Measurements from ENCODE around the gene NTM.
A peak's percentile ranks its signal among the peaks of the same experiment; 100 is the strongest.

The NTM gene

DNA sequence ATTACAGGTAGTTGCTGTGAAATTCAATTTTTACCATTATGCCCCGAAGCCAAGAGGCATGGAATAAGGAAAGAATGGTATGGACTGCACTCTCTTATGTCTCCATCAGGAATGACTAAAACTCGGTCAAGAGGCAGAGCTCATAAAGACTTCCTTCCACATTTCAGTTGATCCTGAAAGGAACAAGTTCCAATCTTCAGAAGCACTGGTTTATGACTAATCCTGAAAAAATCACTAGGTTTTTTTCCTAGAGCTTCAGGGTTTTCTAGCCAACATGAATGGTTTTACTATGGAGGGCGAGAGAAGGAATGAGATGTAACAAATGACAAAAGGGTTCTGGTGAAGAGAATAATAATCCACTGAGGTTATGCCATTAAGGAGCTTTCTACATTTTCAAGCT, 832.2 kb downstream of the NTM start:
- DNase-seq: no peak

DNA sequence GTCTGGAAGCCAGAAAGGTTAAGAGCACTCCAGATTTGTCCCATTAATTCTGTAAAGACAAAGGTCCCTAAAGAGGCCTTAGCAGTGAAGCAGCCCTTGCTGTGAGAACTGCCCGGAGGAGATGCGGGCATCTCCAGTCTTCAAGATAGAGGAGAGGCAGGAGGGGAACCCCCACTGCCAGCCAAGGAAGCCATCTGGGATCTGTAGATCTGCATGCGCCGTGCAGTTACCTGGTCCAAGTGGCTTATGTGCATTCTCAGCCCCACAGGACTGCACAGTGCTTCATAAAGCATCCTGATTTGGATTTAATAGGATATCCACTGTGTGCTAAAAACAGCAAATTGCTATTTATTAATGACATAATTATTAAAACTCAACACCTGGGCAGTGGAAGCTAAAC, 834.6 kb downstream of the NTM start:
- no peak for DNase-seq

DNA sequence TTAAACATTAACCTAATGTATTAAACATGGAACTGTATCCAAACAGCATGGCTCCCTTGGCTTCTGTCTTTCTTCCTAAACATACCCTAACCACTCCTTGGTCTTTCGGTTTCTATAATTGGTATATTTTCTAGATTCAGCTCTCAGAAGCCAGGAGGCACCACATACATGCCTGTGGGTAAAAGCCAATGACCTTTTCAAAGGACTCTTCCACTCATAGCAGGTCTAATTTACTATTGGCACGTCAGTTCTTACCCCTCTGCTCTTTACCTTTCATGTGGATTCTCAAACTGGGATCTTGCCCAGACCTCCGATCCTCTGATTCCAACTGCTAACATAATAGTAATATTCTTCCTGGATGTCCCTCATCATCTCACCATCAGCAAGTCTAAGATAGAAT, 835.1 kb downstream of the NTM start:
- no peak for DNase-seq

DNA sequence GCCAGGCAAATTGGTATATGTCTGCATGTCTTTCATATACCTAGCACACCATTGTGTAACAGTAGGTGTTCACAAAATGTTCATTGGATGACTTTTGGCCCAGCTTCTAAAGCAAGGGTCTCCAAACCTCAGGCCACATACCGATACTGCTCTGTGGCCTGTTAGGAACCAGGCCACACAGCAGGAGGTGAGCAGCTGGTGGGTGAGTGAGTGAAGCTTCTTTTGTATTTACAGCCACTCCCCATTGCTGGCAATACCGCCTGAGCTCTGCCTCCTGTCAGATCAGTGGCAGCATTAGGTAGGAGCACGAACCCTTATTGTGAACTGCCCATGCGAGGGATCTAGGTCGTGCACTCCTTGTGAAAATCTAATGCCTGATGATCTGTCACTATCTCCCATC, 836.6 kb downstream of the NTM start:
- no peak for DNase-seq

DNA sequence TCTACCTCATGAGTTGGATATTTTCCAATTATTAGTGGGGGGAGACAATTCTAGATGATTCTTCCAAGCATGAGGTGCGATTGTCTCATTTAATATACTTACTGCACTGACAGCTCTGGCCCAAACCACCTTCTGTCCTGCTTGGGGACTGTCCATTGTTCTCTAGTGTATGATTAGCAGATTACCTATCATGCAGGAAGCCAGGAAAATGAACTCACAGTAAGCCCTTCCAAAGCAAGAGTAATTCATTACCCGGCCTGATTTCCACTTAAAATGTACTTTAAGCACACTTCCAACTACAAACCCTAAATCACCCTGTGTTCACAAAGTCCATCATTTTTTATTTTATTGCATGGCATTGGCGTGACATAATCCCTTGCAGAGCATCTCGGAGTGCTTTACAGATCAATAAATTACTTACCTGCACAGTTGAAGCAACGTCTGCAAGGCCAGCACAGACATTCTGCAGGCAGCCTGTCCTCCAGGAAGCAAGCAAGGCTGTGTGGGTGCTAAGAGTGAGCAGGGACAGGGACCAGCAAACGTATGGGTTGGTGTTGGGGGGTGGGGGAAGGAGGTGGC, 838.2 kb downstream of the NTM start:
- DNase-seq: no peak

DNA sequence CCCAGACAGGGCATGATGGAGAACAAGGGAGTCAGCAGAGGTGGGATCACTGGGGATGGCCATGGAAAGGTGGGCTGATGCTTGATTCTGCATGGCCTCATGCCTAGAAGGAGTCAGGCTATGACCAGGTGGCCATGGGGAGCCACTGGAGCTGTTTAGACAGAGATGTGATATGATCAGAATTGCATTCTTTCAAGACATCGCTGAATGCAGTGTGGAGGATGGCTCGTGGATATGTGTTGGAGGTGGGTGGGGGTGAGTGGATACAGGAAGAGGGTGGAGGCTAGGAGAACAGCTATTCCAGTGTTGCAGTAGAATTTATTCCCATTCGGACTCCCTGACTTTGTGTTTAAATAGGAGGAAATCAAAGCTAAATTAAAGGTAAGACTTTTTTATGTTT, 841.1 kb downstream of the NTM start:
- no peak for DNase-seq

DNA sequence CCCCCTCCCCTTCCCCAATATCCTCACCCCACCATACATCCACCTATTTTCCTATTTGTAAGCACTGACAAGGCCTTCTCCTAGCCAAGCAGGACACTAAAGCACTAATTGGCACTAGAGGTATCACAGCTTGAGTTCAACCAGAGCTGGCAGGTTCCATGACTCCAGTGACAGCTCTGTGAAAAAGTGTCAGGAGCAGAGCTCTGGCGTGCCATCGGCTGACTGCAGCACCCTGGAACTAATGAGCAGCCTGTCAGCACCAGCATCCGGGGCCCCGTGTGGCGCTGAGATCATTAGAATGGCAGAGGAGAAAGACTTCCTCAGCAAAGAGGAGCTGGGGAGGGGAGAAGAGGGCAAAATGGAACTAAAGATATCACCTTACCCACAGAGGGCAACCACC, 847.4 kb downstream of the NTM start:
- no peak for DNase-seq

DNA sequence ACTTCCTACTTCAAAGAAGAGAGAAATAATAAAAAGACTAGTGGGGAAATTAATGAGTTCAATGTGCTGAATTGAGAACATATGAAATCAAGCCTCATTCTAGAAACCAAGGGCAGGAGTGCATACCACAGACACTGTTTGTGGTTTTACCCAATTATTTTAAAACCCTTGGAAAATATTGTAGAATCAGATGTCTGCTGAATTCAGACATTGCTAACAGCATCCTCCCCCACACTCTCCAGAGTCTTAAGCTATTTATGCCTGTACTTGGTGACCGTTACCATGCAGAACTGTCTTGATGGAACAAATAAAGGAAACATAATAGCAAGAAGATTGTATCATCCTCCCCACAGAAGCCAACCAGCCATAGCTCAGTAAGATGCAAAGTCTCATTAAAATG, 850.1 kb downstream of the NTM start:
- DNase-seq: no peak

DNA sequence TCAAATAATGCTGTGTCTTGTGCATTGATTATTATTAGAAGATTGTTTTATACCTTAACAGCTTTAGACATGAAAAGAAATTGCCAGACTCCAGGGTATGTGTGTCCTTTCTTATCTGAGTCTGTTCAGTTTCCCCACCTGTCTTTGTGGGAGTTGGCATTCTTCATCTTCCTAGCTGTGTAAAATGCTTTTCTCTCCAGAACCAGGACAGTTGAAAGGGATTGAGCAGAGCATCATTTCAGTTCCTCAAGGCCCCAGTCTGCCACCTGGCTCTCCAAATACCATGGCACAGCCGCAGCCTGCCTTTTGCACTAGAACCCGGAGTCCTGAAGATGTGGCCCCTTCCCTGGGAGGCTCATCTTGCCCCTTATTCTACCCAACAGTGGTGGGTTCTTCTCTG, 851.9 kb downstream of the NTM start:
- no peak for DNase-seq

DNA sequence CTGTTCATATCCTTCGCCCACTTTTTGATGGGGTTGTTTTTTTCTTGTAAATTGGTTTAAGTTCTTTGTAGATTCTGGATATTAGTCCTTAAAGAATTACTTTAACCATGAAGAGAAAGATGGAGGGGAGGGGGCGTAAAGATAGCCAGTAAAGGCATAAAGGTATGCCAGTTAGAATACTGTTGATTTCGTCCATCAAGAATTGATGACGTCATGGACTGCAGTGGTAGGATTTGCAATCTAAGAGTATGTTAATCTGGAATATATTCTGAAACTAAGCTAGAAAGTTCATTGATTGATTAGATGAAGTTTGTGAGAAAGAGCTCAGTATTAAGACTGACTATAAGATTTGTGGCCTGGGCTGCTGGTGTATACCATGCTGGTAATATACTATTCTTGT, 856.1 kb downstream of the NTM start:
- no peak for DNase-seq

DNA sequence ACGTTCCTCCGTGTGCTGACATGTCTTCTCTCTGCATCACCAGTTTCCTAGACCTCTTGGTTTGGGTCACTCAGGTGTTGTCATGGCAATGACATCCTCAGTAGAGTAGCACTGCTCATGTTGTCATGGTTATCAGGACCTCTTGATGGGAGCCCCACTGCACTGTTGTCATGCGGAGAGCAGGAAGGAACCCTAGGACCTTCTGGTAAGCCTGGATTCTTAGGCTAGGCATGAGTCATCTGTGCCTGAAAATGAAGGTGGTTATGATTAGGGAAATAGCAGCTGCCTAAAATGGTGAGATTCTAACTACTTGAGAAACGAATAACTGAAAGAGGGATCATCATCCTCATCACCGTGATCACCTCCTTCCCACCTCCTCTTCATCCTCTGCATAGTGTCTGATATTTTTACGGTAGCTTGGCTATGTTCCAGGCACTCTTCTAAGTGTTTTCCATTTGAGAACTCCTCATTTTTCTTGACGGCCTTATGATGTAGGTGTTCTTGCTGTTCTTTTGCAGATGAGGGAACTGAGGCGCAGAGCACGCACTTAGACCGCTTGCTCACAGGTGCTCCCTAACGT, 858.4 kb downstream of the NTM start:
- no peak for DNase-seq

DNA sequence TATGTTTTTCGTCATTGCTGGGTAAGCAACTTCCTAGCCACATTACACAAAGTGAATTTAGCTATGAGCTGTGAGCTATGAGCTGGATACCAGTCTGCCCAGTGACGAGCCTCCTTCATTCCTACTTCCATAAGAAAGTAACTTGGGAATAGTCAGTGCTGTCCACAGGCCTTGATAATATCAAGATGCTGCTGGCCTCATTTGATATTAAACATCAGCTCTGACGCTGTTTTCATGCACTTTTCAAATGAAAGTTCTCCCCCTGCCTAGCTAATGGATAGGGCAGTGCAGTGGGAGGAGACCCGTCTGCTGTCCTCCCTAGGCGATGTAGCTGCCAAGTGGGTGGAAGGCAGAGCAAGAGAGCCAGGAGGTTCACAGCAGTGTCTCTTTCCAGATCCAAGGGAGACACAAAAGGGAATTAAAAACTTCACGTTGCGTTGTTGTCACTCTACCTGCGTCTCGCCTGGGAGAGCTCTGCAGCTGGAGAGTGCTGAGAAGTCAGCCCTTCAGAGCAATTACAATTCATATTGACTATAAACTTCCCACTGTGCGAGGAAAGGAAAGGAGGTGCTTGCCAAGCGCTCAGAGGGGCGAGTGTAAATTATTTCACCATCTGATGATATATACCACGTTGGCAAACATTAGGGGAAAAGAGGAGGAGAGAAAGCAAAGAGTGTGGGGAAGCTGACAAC, 861.4 kb downstream of the NTM start:
- peak; percentile 88 for DNase-seq

DNA sequence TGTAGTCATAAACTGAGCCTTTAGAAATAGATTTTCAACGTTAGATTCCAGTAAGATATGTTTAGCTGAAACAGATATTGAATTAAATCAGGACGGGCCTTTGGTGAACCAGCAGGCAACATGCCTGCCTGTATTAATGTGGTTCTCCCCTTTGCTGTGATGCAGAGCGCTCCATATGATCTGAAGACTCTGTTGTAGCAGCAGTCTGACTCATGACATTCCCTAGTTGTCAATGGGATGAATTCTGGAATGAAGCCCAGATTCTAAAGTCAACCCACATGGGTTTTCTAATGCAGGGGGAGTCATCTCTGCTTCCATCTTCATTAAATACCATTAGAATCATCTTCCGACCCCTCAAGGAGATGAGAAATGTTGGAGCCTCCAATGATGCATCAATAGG, 864.5 kb downstream of the NTM start:
- DNase-seq: no peak

DNA sequence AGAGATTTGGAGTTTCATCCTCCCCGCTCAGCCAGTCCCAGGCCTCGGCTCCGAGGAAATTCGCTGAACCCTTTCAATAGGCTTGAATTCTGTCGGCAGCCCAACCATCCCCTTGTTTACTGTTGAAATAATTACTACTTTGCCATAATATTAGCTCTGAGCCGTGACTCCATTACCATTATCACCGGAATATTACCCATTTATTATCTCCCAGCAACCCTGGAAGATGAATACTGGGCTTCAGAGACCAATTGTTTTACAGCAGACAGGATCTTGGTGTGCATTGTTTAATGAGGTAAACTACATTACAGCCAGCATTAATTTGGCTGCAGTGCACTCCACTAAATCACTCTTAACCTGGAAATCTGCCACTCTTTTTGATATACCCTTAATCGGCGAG, 867.4 kb downstream of the NTM start:
- DNase-seq: no peak

DNA sequence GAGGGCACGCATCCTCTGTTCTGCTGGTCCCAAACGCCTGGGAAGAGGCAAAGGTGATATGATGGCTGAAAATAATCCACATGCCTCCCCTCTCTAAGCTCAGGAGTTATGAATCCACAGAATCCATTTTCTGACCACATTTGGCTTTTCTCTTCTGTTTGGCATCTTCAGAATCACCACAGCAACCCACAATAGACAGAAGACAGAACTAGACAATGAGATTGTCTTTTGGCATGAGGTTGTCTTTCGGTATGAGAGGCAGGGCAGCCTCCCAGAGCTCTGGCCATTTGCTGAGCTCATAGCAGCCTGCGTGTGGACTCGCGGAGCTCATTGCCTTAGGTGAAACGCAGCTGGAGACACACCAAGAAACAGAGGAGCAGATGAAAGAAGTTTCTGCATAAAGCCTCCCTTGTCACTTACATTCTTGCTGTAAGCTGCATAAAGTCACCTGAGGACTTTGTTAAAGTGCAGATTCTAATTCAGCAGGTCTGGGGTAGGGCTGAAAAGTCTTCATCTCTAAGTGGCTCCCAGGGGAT, 868.0 kb downstream of the NTM start:
- DNase-seq: no peak

DNA sequence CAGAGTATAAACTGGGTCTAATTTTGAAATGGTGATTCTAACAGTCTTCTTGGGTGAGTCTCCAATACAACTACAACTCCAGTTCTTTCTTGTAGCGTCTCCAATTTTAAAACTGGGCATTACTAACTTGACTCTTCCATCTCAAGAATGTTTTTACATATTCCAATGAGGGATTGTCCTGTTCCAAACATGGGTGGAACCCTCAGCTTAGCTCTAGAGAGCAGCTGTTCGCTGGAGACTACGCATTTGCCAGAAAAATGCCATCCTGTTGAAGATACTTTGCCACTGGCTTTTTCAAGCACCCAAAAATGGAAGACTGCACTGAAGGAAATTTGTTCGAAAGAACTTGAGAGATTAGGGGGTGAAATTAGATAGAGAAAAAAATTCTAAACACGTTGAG, 870.0 kb downstream of the NTM start:
- no peak for DNase-seq

DNA sequence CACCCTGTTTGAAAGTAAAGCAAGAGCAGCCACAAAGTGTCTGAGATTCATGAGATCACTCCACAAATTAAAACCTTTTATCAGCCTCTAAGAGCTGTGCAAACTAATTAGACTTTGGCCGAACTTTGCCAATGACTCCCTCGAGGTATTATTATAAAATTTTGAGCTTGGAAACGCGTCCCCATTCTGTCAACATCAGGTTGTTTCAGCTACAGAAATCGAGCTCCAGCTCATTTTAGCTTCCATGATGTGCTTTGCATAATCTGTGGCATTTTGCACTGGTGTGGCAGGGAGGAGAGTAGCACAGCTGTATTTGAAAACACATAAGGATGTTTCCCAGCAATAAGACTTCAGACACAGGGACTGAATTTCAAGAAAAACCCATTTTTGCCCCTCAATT, 872.2 kb downstream of the NTM start:
- DNase-seq: no peak

DNA sequence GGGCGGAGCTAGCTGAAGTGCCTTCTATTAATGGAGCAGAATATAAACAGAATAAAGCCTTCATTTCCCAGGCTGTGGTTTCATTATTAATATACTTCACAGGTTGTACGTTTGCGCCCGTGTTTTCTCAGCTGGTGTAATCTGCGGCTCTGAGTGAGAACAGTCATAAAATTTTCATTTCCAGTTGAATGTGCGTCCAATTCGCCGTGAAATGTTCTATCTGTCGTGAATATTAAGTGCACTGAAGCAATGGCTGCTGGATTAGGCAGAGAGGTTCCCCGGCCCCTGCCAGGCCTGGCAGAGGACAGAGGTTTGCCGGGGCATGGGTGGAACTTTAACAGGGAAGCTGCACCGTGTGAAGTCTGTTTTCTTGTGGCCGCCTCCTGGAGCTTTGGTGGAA, 874.4 kb downstream of the NTM start:
- no peak for DNase-seq

DNA sequence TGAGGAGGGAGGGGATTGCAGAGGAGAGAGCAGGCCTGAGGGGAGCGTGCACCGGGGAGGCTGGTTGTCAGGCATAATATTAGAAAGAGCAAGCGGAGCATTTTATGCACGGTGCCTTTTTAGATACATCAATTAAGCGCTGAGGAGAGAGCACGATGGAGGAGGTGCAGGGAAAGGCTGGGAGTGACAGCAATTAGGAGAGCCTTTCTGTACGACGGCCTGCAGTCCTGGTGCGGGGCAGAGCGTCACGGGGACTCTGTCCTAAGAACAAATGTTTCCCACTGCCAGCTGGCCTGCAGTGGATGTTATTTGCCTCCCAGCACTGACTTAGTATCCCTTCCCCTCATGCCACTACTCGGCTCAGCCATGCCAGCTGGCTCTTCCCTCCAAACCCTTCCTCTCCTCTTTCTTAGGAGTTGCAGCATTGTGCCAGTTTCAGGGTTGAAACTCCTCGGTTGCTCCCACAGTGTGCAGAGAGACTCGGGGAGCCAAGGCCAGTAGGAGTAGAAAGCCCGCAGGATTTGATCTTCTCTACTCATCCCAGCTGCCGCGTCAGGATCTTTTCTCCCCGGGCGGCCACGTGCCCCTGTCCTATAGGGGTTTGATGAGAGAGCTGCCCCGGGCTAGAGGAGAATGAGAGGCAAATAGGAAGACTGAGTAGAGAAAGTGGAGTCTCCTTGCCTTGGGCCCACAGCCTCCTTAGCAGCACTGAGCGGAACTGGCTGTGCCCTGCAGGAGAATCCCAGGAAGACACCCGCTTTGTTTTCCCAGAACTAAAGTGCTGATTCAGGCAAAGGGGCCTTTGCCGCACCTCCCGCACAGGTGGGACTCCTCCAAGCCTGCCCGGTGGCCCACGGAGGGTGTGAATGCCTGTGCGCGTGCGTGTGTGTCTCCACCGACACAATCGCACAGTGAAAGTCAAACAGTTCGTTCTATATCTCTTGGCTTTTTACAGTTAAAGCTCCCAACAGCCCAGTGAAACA, 875.3 kb downstream of the NTM start:
- DNase-seq: no peak

DNA sequence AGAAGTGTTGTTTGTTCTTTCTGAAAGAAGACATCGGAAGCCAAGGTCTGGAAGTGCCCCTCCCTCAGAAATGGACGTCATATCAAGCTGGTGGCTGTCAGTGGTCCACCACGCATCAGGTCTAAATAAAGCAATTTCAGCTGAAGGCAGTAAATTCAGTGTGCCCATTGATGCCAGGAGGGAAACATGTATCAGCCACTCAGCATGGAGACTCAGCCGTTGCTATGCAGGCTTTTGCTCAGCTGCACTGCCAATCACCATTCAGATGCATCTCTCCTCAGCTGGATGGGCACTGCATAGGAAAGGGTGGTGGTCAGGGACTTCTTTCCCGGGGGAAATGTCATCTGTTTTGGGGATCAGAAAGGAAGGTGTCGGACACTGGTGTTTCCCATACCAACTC, 878.2 kb downstream of the NTM start:
- no peak for DNase-seq

DNA sequence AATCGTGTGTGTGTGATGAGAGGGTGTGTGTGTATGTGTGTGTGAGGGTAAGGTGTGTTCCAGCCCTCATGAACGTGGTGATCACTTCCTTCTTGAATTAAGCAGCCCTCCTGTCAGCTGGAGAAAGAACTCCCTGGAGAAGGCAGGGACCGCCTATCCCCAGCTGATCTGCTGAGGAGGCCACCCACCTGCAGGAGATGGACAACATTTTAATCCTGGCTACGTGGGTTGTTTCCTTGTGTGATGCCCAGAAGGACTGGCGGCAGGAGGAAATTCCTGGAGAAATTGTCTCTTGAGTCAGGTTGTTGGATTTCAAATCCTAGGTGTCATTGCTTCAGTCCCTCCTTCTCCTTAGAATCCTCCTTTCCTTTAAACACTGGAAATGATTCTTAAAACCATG, 878.8 kb downstream of the NTM start:
- no peak for DNase-seq

DNA sequence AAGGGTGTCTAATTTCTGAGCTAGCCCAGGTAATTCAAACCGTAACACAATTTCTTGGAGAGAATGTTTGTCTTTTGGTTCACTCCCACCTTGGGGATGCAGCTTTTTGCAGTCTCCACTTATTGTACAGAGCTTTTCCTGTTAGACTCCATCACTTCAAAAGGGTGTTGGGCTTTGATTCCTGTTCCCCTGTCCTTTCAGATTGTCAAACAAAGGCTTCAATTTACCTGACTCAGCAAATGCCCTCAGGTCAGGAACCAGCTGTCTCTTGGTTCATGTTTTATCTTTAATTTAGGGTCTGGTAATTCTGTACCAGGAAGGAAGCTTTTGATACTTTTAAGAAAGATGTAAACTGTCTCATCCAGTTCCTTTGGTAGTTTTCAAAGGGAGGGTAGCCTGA, 880.6 kb downstream of the NTM start:
- DNase-seq: no peak

DNA sequence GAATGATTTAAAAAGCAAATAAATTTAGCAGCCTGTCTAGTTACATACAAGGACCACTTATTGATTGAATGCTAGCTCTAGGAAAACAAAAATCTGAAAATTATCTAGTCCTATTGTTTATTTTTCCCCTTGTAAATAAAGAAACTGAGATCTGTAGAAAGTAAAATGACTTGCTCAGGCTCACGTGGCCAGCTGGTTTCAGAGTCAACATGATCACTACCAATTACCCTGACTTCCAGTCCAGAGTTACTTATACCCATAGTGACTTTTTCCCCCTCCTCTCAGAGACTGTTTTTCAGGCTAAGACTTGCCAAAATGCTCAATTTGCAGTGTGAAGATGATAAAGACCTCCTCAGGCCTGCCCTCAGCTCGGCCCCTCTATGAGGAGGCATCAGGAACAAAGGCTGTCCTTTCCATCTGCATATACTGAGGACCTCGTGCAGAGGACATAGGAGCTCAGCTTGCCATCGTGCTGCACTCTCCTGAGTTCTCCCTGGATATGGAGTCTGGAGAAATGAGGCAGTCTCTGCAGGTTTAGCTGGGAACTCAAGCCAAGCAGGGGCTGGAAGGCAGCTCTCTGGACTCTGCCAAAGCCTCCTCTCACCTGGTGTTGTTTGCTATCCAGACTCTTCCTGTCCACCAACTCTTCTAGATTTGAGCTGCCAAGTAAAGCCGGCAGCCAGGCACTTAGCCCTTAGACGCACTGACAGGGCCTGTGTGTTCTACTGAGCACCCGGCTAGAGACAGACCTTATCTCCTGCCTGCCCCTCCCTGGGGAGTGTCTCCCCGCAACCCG, 883.3 kb downstream of the NTM start:
- no peak for DNase-seq

All from NCI-H510A treated with DMSO at 0.1 percent for 48 hours (cell line).